Fibroblast of mammary gland (primary cell): ENCODE measurements around the gene TP63.

Source experiments
- DNase-seq: peaks from one replicate; pipeline ENCODE4 v3.0.0-alpha.2; 2010; ENCODE audit warnings: low read depth
- H3K4me3 ChIP-seq: 2 replicates; pipeline ENCODE4 v1.5.1; 2011; ENCODE audit warnings: low read depth, mild to moderate bottlenecking, low read length, moderate library complexity; ENCODE audit not compliant: control insufficient read depth
- CTCF ChIP-seq: conservative IDR thresholded peaks from 2 replicates; pipeline ENCODE4 v1.5.1; 2011; ENCODE audit warnings: low read depth, low read length, inconsistent platforms; ENCODE audit not compliant: control insufficient read depth, insufficient read depth

TP63 gene

GRCh38 chr3:189625071-189625470 lies 6.1 kb upstream of the TP63 start:
- TF ChIP-seq CTCF: no peak
- no peak for DNase-seq
- no peak overlapping the region for H3K4me3 ChIP-seq

GRCh38 chr3:189625572-189625971 lies 5.6 kb upstream of the TP63 start:
- H3K4me3 ChIP-seq: no peak overlapping the region
- TF ChIP-seq CTCF: no peak
- no peak for DNase-seq

DNA sequence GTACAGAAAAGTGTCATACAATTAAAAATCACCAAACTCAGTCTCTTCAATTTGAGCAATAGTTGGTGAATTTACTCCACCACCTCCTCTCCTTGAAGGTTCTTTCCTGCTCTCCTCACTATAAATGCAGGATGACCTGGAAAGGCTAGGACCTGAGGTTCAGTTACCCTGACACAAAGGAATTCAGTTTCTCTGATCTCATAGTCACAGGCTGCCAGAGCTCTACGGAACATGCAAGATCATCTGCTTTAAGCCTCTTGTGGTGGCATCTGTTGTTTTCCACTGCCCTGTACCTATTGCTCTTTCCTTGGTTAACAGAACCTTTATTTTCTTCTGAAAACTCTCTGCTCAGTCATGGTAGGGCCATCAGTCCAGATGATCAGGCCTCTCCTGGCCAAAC lies 4.9 kb upstream of the TP63 start:
- TF ChIP-seq CTCF: no peak
- no peak overlapping the region for H3K4me3 ChIP-seq
- DNase-seq: no peak

GRCh38 chr3:189629803-189630455 lies 1.3 kb upstream of the TP63 start:
- peak; percentile 35 for DNase-seq
- no peak for TF ChIP-seq CTCF
- no peak overlapping the region for H3K4me3 ChIP-seq

GRCh38 chr3:189630767-189631372 lies 319 bp upstream of the TP63 start:
- H3K4me3 ChIP-seq: no peak overlapping the region
- no peak for TF ChIP-seq CTCF
- no peak for DNase-seq

DNA sequence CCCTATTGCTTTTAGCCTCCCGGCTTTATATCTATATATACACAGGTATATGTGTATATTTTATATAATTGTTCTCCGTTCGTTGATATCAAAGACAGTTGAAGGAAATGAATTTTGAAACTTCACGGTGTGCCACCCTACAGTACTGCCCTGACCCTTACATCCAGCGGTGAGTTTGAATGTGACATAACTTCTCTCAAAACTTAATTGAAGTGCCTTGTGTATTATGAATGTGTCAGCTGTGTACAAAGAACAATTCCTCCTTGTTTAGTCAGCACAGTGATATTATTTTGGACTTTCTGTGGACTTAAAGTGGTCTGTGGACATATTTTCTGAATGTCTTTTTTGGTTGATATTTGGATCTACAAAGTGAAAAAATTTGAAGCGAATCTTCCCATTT lies 220 bp downstream of the TP63 start:
- TF ChIP-seq CTCF: no peak
- DNase-seq: no peak
- H3K4me3 ChIP-seq: no peak overlapping the region
